ENCODE results near the gene CNTN1. TPM values are rescaled to one million over a fixed set of nuclear protein-coding genes. Genes with fewer than 3 reads are reported as not detected.
"Not testable (repeated sequence)": the region's sequence is repeated elsewhere in the genome, so short reads cannot be mapped to it uniquely, and the experiment has no call there.

The CNTN1 gene
- total and polyA plus RNA-seq, 5 donors from 2014 or later: not detected

- no peaks in the 10 kb centered on the region for H3K27me3 Mint-ChIP-seq
- H3K27ac Mint-ChIP-seq: no peak overlapping the region
- DNase-seq: no peak
- H3K27ac ChIP-seq (ENCODE audit: insufficient read depth, low read length, poor library complexity, severe bottlenecking): no peak overlapping the region
- H3K4me1 ChIP-seq (ENCODE audit: control insufficient read depth, insufficient read depth, low read length, poor library complexity, severe bottlenecking): no peaks in the 10 kb centered on the region
- no peak overlapping the region for H3K4me3 ChIP-seq (ENCODE audit: low read depth, low read length)
- no peaks in the 10 kb centered on the region for H3K36me3 Mint-ChIP-seq
- H3K9me3 ChIP-seq (ENCODE audit: control insufficient read depth in 2 of 2, low read length in 2 of 2): no peaks in the 10 kb centered on the region
- no peaks in the 10 kb centered on the region for H3K27me3 ChIP-seq (ENCODE audit: control insufficient read depth, insufficient read depth, low read length)
- no peak for ATAC-seq (ENCODE audit: low read depth in 2 of 2)
- no peaks in the 10 kb centered on the region for H3K4me1 Mint-ChIP-seq
- no peaks in the 10 kb centered on the region for H3K36me3 ChIP-seq (ENCODE audit: control insufficient read depth, insufficient read depth, low read length)
- no peak overlapping the region for H3K4me3 Mint-ChIP-seq
- peaks cover 0 to 3% (median 0%) of the 10 kb centered on the region in 7 donors for H3K9me3 Mint-ChIP-seq
These were observed 38.0 kb downstream of the CNTN1 start for GRCh38 chr12:40730281-40730680.

- Histone ChIP-seq H3K4me3 (ENCODE audit: low read depth, low read length) (no peak overlapping the region), H3K4me1 (ENCODE audit: control insufficient read depth, insufficient read depth, low read length, poor library complexity, severe bottlenecking) (no peaks in the 10 kb centered on the region), H3K27ac (ENCODE audit: insufficient read depth, low read length, poor library complexity, severe bottlenecking) (no peak overlapping the region), H3K36me3 (ENCODE audit: control insufficient read depth, insufficient read depth, low read length) (no peaks in the 10 kb centered on the region), H3K9me3 (ENCODE audit: control insufficient read depth in 2 of 2, low read length in 2 of 2) (no peaks in the 10 kb centered on the region), H3K27me3 (ENCODE audit: control insufficient read depth, insufficient read depth, low read length) (no peaks in the 10 kb centered on the region)
- DNase-seq (no peak), ATAC-seq (ENCODE audit: low read depth in 2 of 2) (no peak)
- H3K36me3 Mint-ChIP-seq: no peaks in the 10 kb centered on the region
- no peaks in the 10 kb centered on the region for H3K4me1 Mint-ChIP-seq
- peaks cover 0 to 2% (median 0%) of the 10 kb centered on the region in 7 donors for H3K9me3 Mint-ChIP-seq
- H3K27me3 Mint-ChIP-seq: no peaks in the 10 kb centered on the region
- H3K4me3 Mint-ChIP-seq: no peak overlapping the region
- no peak overlapping the region for H3K27ac Mint-ChIP-seq
These were observed 41.6 kb downstream of the CNTN1 start for GRCh38 chr12:40733871-40734270.

- no peaks in the 10 kb centered on the region for H3K27me3 ChIP-seq (ENCODE audit: control insufficient read depth, insufficient read depth, low read length)
- no peaks in the 10 kb centered on the region for H3K4me1 ChIP-seq (ENCODE audit: control insufficient read depth, insufficient read depth, low read length, poor library complexity, severe bottlenecking)
- H3K36me3 Mint-ChIP-seq: no peaks in the 10 kb centered on the region
- H3K4me3 Mint-ChIP-seq: no peak overlapping the region
- no peaks in the 10 kb centered on the region for H3K9me3 ChIP-seq (ENCODE audit: control insufficient read depth in 2 of 2, low read length in 2 of 2)
- no peaks in the 10 kb centered on the region for H3K36me3 ChIP-seq (ENCODE audit: control insufficient read depth, insufficient read depth, low read length)
- no peak overlapping the region for H3K27ac Mint-ChIP-seq
- no peak for DNase-seq
- H3K27me3 Mint-ChIP-seq: no peaks in the 10 kb centered on the region
- peaks cover 0 to 2% (median 0%) of the 10 kb centered on the region in 7 donors for H3K9me3 Mint-ChIP-seq
- H3K4me1 Mint-ChIP-seq: no peaks in the 10 kb centered on the region
- no peak overlapping the region for H3K27ac ChIP-seq (ENCODE audit: insufficient read depth, low read length, poor library complexity, severe bottlenecking)
- no peak overlapping the region for H3K4me3 ChIP-seq (ENCODE audit: low read depth, low read length)
- ATAC-seq (ENCODE audit: low read depth in 2 of 2): no peak
These were observed 42.0 kb downstream of the CNTN1 start for GRCh38 chr12:40734276-40734675.

GRCh38 chr12:40735551-40736230 is 43.5 kb downstream of the CNTN1 start:
- H3K27me3 ChIP-seq (ENCODE audit: control insufficient read depth, insufficient read depth, low read length): no peaks in the 10 kb centered on the region
- Mint-ChIP-seq H3K27ac (no peak overlapping the region), H3K4me3 (no peak overlapping the region), H3K9me3 (peaks cover 0 to 6% (median 0%) of the 10 kb centered on the region in 7 donors), H3K4me1 (no peaks in the 10 kb centered on the region), H3K27me3 (no peaks in the 10 kb centered on the region), H3K36me3 (no peaks in the 10 kb centered on the region)
- H3K4me3 ChIP-seq (ENCODE audit: low read depth, low read length): no peak overlapping the region
- ATAC-seq (ENCODE audit: low read depth in 2 of 2): no peak
- H3K9me3 ChIP-seq (ENCODE audit: control insufficient read depth in 2 of 2, low read length in 2 of 2): no peaks in the 10 kb centered on the region
- H3K4me1 ChIP-seq (ENCODE audit: control insufficient read depth, insufficient read depth, low read length, poor library complexity, severe bottlenecking): no peaks in the 10 kb centered on the region
- H3K36me3 ChIP-seq (ENCODE audit: control insufficient read depth, insufficient read depth, low read length): no peaks in the 10 kb centered on the region
- H3K27ac ChIP-seq (ENCODE audit: insufficient read depth, low read length, poor library complexity, severe bottlenecking): no peak overlapping the region
- DNase-seq: no peak

- not testable (repeated sequence) for H3K36me3 ChIP-seq (ENCODE audit: control insufficient read depth, insufficient read depth, low read length); DNase-seq; H3K9me3 Mint-ChIP-seq; H3K4me3 ChIP-seq (ENCODE audit: low read depth, low read length); H3K27me3 ChIP-seq (ENCODE audit: control insufficient read depth, insufficient read depth, low read length); H3K36me3 Mint-ChIP-seq; H3K27ac ChIP-seq (ENCODE audit: insufficient read depth, low read length, poor library complexity, severe bottlenecking); H3K27me3 Mint-ChIP-seq; H3K9me3 ChIP-seq (ENCODE audit: control insufficient read depth in 2 of 2, low read length in 2 of 2); H3K4me1 ChIP-seq (ENCODE audit: control insufficient read depth, insufficient read depth, low read length, poor library complexity, severe bottlenecking); ATAC-seq (ENCODE audit: low read depth in 2 of 2); H3K4me3 Mint-ChIP-seq; H3K27ac Mint-ChIP-seq; H3K4me1 Mint-ChIP-seq
These were observed 45.2 kb downstream of the CNTN1 start for GRCh38 chr12:40737416-40737815.

GRCh38 chr12:40738856-40739255 is 46.6 kb downstream of the CNTN1 start:
- Histone ChIP-seq H3K36me3 (ENCODE audit: control insufficient read depth, insufficient read depth, low read length) (no peaks in the 10 kb centered on the region), H3K9me3 (ENCODE audit: control insufficient read depth in 2 of 2, low read length in 2 of 2) (no peaks in the 10 kb centered on the region), H3K4me1 (ENCODE audit: control insufficient read depth, insufficient read depth, low read length, poor library complexity, severe bottlenecking) (no peaks in the 10 kb centered on the region), H3K27me3 (ENCODE audit: control insufficient read depth, insufficient read depth, low read length) (no peaks in the 10 kb centered on the region), H3K4me3 (ENCODE audit: low read depth, low read length) (no peak overlapping the region), H3K27ac (ENCODE audit: insufficient read depth, low read length, poor library complexity, severe bottlenecking) (no peak overlapping the region)
- DNase-seq (no peak), ATAC-seq (ENCODE audit: low read depth in 2 of 2) (no peak)
- no peaks in the 10 kb centered on the region for H3K36me3 Mint-ChIP-seq
- peaks cover 0 to 14% (median 0%) of the 10 kb centered on the region in 7 donors for H3K9me3 Mint-ChIP-seq
- H3K27me3 Mint-ChIP-seq: no peaks in the 10 kb centered on the region
- no peak overlapping the region for H3K4me3 Mint-ChIP-seq
- no peak overlapping the region for H3K27ac Mint-ChIP-seq
- no peaks in the 10 kb centered on the region for H3K4me1 Mint-ChIP-seq

GRCh38 chr12:40742041-40742440 is 49.8 kb downstream of the CNTN1 start:
- no peaks in the 10 kb centered on the region for H3K4me1 Mint-ChIP-seq
- Histone ChIP-seq H3K27me3 (ENCODE audit: control insufficient read depth, insufficient read depth, low read length) (no peaks in the 10 kb centered on the region), H3K4me3 (ENCODE audit: low read depth, low read length) (no peak overlapping the region), H3K27ac (ENCODE audit: insufficient read depth, low read length, poor library complexity, severe bottlenecking) (no peak overlapping the region), H3K4me1 (ENCODE audit: control insufficient read depth, insufficient read depth, low read length, poor library complexity, severe bottlenecking) (no peaks in the 10 kb centered on the region), H3K36me3 (ENCODE audit: control insufficient read depth, insufficient read depth, low read length) (no peaks in the 10 kb centered on the region), H3K9me3 (ENCODE audit: control insufficient read depth in 2 of 2, low read length in 2 of 2) (no peaks in the 10 kb centered on the region)
- no peaks in the 10 kb centered on the region for H3K36me3 Mint-ChIP-seq
- no peaks in the 10 kb centered on the region for H3K27me3 Mint-ChIP-seq
- H3K9me3 Mint-ChIP-seq: peaks cover 0 to 19% (median 2%) of the 10 kb centered on the region in 7 donors
- no peak for ATAC-seq (ENCODE audit: low read depth in 2 of 2)
- H3K27ac Mint-ChIP-seq: no peak overlapping the region
- no peak overlapping the region for H3K4me3 Mint-ChIP-seq
- DNase-seq: no peak

- Mint-ChIP-seq H3K27ac (no peak overlapping the region), H3K36me3 (no peaks in the 10 kb centered on the region), H3K9me3 (peaks cover 0 to 22% (median 2%) of the 10 kb centered on the region in 7 donors), H3K27me3 (no peaks in the 10 kb centered on the region), H3K4me3 (no peak overlapping the region), H3K4me1 (no peaks in the 10 kb centered on the region)
- no peaks in the 10 kb centered on the region for H3K9me3 ChIP-seq (ENCODE audit: control insufficient read depth in 2 of 2, low read length in 2 of 2)
- no peak overlapping the region for H3K4me3 ChIP-seq (ENCODE audit: low read depth, low read length)
- no peak overlapping the region for H3K27ac ChIP-seq (ENCODE audit: insufficient read depth, low read length, poor library complexity, severe bottlenecking)
- ATAC-seq (ENCODE audit: low read depth in 2 of 2) (no peak), DNase-seq (no peak)
- H3K27me3 ChIP-seq (ENCODE audit: control insufficient read depth, insufficient read depth, low read length): no peaks in the 10 kb centered on the region
- no peaks in the 10 kb centered on the region for H3K36me3 ChIP-seq (ENCODE audit: control insufficient read depth, insufficient read depth, low read length)
- H3K4me1 ChIP-seq (ENCODE audit: control insufficient read depth, insufficient read depth, low read length, poor library complexity, severe bottlenecking): no peaks in the 10 kb centered on the region
These were observed 53.1 kb downstream of the CNTN1 start for GRCh38 chr12:40745386-40745785.
